ENCODE measurements around the gene TSPOAP1. TPM values are rescaled to one million over a fixed set of nuclear protein-coding genes. Genes with fewer than 3 reads are reported as not detected.

The TSPOAP1 gene
- polyA plus RNA-seq, 2 donors, result 7.3 to 14.9 TPM

- no peaks in the 10 kb centered on the region for H3K27me3 ChIP-seq (ENCODE audit: control insufficient read depth in 1 of 2, insufficient read depth in 2 of 2, low read length in 2 of 2)
- peaks cover 5 to 6% of the 10 kb centered on the region in 2 donors for H3K4me1 ChIP-seq (ENCODE audit: control insufficient read depth in 2 of 2, insufficient read depth in 2 of 2, low read length in 1 of 2)
- H3K9me3 ChIP-seq (ENCODE audit: control insufficient read depth in 2 of 2, insufficient read depth in 1 of 2, low read depth in 1 of 2, low read length in 1 of 2), result no peaks in the 10 kb centered on the region
- H3K4me3 ChIP-seq (ENCODE audit: low read depth in 1 of 2, low read length in 2 of 2), result no peak overlapping the region
- H3K27ac ChIP-seq (ENCODE audit: low read depth in 2 of 2, low read length in 1 of 2), result peak overlapping the region; percentile 53 to 86
- 60 to 73% methylated on average over 4 of the region's 4 CpGs for WGBS, 2 donors
- H3K36me3 ChIP-seq (ENCODE audit: control insufficient read depth in 2 of 2, insufficient read depth in 2 of 2, low read length in 1 of 2), result no peaks in the 10 kb centered on the region
Observed at GRCh38 chr17:58335779-58336455, 7.3 kb upstream of the TSPOAP1 start.

- 57 to 67% methylated on average over 10 of the region's 10 CpGs for WGBS, 2 donors
- Histone ChIP-seq H3K4me3 (ENCODE audit: low read depth in 1 of 2, low read length in 2 of 2) (no peak overlapping the region), H3K9me3 (ENCODE audit: control insufficient read depth in 2 of 2, insufficient read depth in 1 of 2, low read depth in 1 of 2, low read length in 1 of 2) (no peaks in the 10 kb centered on the region), H3K27ac (ENCODE audit: low read depth in 2 of 2, low read length in 1 of 2) (peak overlapping the region; percentile 53 to 66), H3K27me3 (ENCODE audit: control insufficient read depth in 1 of 2, insufficient read depth in 2 of 2, low read length in 2 of 2) (no peaks in the 10 kb centered on the region), H3K36me3 (ENCODE audit: control insufficient read depth in 2 of 2, insufficient read depth in 2 of 2, low read length in 1 of 2) (no peaks in the 10 kb centered on the region), H3K4me1 (ENCODE audit: control insufficient read depth in 2 of 2, insufficient read depth in 2 of 2, low read length in 1 of 2) (peaks cover 5 to 6% of the 10 kb centered on the region in 2 donors)
Observed at GRCh38 chr17:58335061-58335731, 6.6 kb upstream of the TSPOAP1 start.

GRCh38 chr17:58334661-58335060 lies 6.1 kb upstream of the TSPOAP1 start:
- 74 to 85% methylated on average over 9 of the region's 9 CpGs for WGBS, 2 donors
- Histone ChIP-seq H3K27me3 (ENCODE audit: control insufficient read depth in 1 of 2, insufficient read depth in 2 of 2, low read length in 2 of 2) (no peaks in the 10 kb centered on the region), H3K4me1 (ENCODE audit: control insufficient read depth in 2 of 2, insufficient read depth in 2 of 2, low read length in 1 of 2) (peaks cover 5 to 6% of the 10 kb centered on the region in 2 donors), H3K27ac (ENCODE audit: low read depth in 2 of 2, low read length in 1 of 2) (peak overlapping the region; percentile 53 to 66), H3K9me3 (ENCODE audit: control insufficient read depth in 2 of 2, insufficient read depth in 1 of 2, low read depth in 1 of 2, low read length in 1 of 2) (no peaks in the 10 kb centered on the region), H3K4me3 (ENCODE audit: low read depth in 1 of 2, low read length in 2 of 2) (no peak overlapping the region), H3K36me3 (ENCODE audit: control insufficient read depth in 2 of 2, insufficient read depth in 2 of 2, low read length in 1 of 2) (no peaks in the 10 kb centered on the region)

- H3K4me3 ChIP-seq (ENCODE audit: low read depth in 1 of 2, low read length in 2 of 2), result no peak overlapping the region
- no peaks in the 10 kb centered on the region for H3K9me3 ChIP-seq (ENCODE audit: control insufficient read depth in 2 of 2, insufficient read depth in 1 of 2, low read depth in 1 of 2, low read length in 1 of 2)
- H3K4me1 ChIP-seq (ENCODE audit: control insufficient read depth in 2 of 2, insufficient read depth in 2 of 2, low read length in 1 of 2), result peaks cover 5 to 6% of the 10 kb centered on the region in 2 donors
- peak overlapping the region; percentile 53 to 62 for H3K27ac ChIP-seq (ENCODE audit: low read depth in 2 of 2, low read length in 1 of 2)
- 68 to 76% methylated on average over 5 of the region's 5 CpGs for WGBS, 2 donors
- H3K27me3 ChIP-seq (ENCODE audit: control insufficient read depth in 1 of 2, insufficient read depth in 2 of 2, low read length in 2 of 2), result no peaks in the 10 kb centered on the region
- no peaks in the 10 kb centered on the region for H3K36me3 ChIP-seq (ENCODE audit: control insufficient read depth in 2 of 2, insufficient read depth in 2 of 2, low read length in 1 of 2)
Observed at GRCh38 chr17:58334256-58334655, 5.7 kb upstream of the TSPOAP1 start.

GRCh38 chr17:58333736-58334207 lies 5.2 kb upstream of the TSPOAP1 start:
- H3K4me1 ChIP-seq (ENCODE audit: control insufficient read depth in 2 of 2, insufficient read depth in 2 of 2, low read length in 1 of 2), result peaks cover 5 to 6% of the 10 kb centered on the region in 2 donors
- H3K27ac ChIP-seq (ENCODE audit: low read depth in 2 of 2, low read length in 1 of 2), result peak overlapping the region; percentile 3 to 63
- H3K9me3 ChIP-seq (ENCODE audit: control insufficient read depth in 2 of 2, insufficient read depth in 1 of 2, low read depth in 1 of 2, low read length in 1 of 2), result no peaks in the 10 kb centered on the region
- no peaks in the 10 kb centered on the region for H3K27me3 ChIP-seq (ENCODE audit: control insufficient read depth in 1 of 2, insufficient read depth in 2 of 2, low read length in 2 of 2)
- no peak overlapping the region for H3K4me3 ChIP-seq (ENCODE audit: low read depth in 1 of 2, low read length in 2 of 2)
- no peaks in the 10 kb centered on the region for H3K36me3 ChIP-seq (ENCODE audit: control insufficient read depth in 2 of 2, insufficient read depth in 2 of 2, low read length in 1 of 2)
- WGBS, 2 donors, result 54 to 59% methylated on average over 6 of the region's 6 CpGs

GRCh38 chr17:58332778-58333735 lies 4.5 kb upstream of the TSPOAP1 start:
- peak overlapping the region; percentile 9 to 38 for H3K4me3 ChIP-seq (ENCODE audit: low read depth in 1 of 2, low read length in 2 of 2)
- H3K27ac ChIP-seq (ENCODE audit: low read depth in 2 of 2, low read length in 1 of 2), result peak overlapping the region; percentile 45 to 63
- H3K4me1 ChIP-seq (ENCODE audit: control insufficient read depth in 2 of 2, insufficient read depth in 2 of 2, low read length in 1 of 2), result peaks cover 3 to 6% of the 10 kb centered on the region in 2 donors
- H3K9me3 ChIP-seq (ENCODE audit: control insufficient read depth in 2 of 2, insufficient read depth in 1 of 2, low read depth in 1 of 2, low read length in 1 of 2), result no peaks in the 10 kb centered on the region
- H3K36me3 ChIP-seq (ENCODE audit: control insufficient read depth in 2 of 2, insufficient read depth in 2 of 2, low read length in 1 of 2), result no peaks in the 10 kb centered on the region
- H3K27me3 ChIP-seq (ENCODE audit: control insufficient read depth in 1 of 2, insufficient read depth in 2 of 2, low read length in 2 of 2), result no peaks in the 10 kb centered on the region
- WGBS, 2 donors, result 62 to 70% methylated on average over 21 of the region's 21 CpGs

- peak overlapping the region; percentile 44 to 59 for H3K4me3 ChIP-seq (ENCODE audit: low read depth in 1 of 2, low read length in 2 of 2)
- H3K9me3 ChIP-seq (ENCODE audit: control insufficient read depth in 2 of 2, insufficient read depth in 1 of 2, low read depth in 1 of 2, low read length in 1 of 2), result no peaks in the 10 kb centered on the region
- no peaks in the 10 kb centered on the region for H3K36me3 ChIP-seq (ENCODE audit: control insufficient read depth in 2 of 2, insufficient read depth in 2 of 2, low read length in 1 of 2)
- peaks cover 3 to 6% of the 10 kb centered on the region in 2 donors for H3K4me1 ChIP-seq (ENCODE audit: control insufficient read depth in 2 of 2, insufficient read depth in 2 of 2, low read length in 1 of 2)
- no peaks in the 10 kb centered on the region for H3K27me3 ChIP-seq (ENCODE audit: control insufficient read depth in 1 of 2, insufficient read depth in 2 of 2, low read length in 2 of 2)
- WGBS, 2 donors, result 74 to 76% methylated on average over 26 to 31 of the region's 31 CpGs
- peak overlapping the region; percentile 35 to 63 for H3K27ac ChIP-seq (ENCODE audit: low read depth in 2 of 2, low read length in 1 of 2)
Observed at GRCh38 chr17:58331815-58332777, 3.5 kb upstream of the TSPOAP1 start.

- Histone ChIP-seq H3K9me3 (ENCODE audit: control insufficient read depth in 2 of 2, insufficient read depth in 1 of 2, low read depth in 1 of 2, low read length in 1 of 2) (no peaks in the 10 kb centered on the region), H3K36me3 (ENCODE audit: control insufficient read depth in 2 of 2, insufficient read depth in 2 of 2, low read length in 1 of 2) (no peaks in the 10 kb centered on the region), H3K27me3 (ENCODE audit: control insufficient read depth in 1 of 2, insufficient read depth in 2 of 2, low read length in 2 of 2) (no peaks in the 10 kb centered on the region), H3K4me1 (ENCODE audit: control insufficient read depth in 2 of 2, insufficient read depth in 2 of 2, low read length in 1 of 2) (peaks cover 2 to 4% of the 10 kb centered on the region in 2 donors), H3K4me3 (ENCODE audit: low read depth in 1 of 2, low read length in 2 of 2) (peak overlapping the region; percentile 44 to 59), H3K27ac (ENCODE audit: low read depth in 2 of 2, low read length in 1 of 2) (peak overlapping the region; percentile 22 to 63)
- 73 to 78% methylated on average over 22 to 23 of the region's 23 CpGs for WGBS, 2 donors
Observed at GRCh38 chr17:58330997-58331814, 2.6 kb upstream of the TSPOAP1 start.
